K562 (cell line): Measurements from ENCODE around the gene LASP1NB.

Experiments used
- ATAC-seq: fragments of 200-7000 bp; cut with Tn5 transposase; 3 replicates; pipeline ENCODE4 v1.9.1; 2020; ENCODE audit warnings: moderate library complexity
- BruUV-seq: library from RNA; stranded (reverse); fragments of 400-500 nt; replicated peaks from 2 replicates; lab custom pipeline; 2021; lab: Mats Ljungman, UMichigan
- CTCF ChIA-PET: fragments of 300-600 bp; formaldehyde crosslinking; extraction: SDS; loops from one replicate; lab custom pipeline; 2021; ENCODE audit warnings: low intra/inter-chr PET ratio; lab: Yijun Ruan, JAX
- POLR2A ChIA-PET: fragments of 300-600, 350-650 bp; sonication (Branson Sonifier 250); formaldehyde crosslinking; extraction: SDS; loops from one replicate; lab custom pipeline; 2021; ENCODE audit warnings: antibody characterized with exemption, inconsistent platforms; lab: Yijun Ruan, JAX
- DNase-seq, 4 experiments: peaks; one replicate each; pipeline versions ENCODE4 v3.0.0 to v3.0.0-alpha.2; 2011 to 2018; ENCODE audit warnings: low spot score in 3 of 4, mixed read lengths in 3 of 4; ENCODE audit errors: extremely low read depth in 1 of 4
- FAIRE-seq: peaks from 2 replicates; lab custom pipeline; 2011; peaks lifted over from hg19 to GRCh38; lab: Jason Lieb, UNC
- H2AFZ ChIP-seq: 2 replicates; pipeline ENCODE4 v1.6.0; 2011; ENCODE audit warnings: low read depth, low read length, control low read depth, inconsistent platforms
- H3K27ac ChIP-seq: fragments of 200-600 bp; 3 replicates; pipeline ENCODE4 v1.8.0; 2011; ENCODE audit warnings: low read depth, mild to moderate bottlenecking, control low read depth, inconsistent platforms, low read length, moderate library complexity, mixed read lengths; ENCODE audit errors: extremely low read depth
- H3K27me3 ChIP-seq, 2 experiments: fragments of 300-600 bp in 1 of 2; 2 replicates in 1 of 2; 3 replicates in 1 of 2; pipeline versions ENCODE4 v1.6.0 to v1.8.0; 2011; ENCODE audit warnings: inconsistent platforms in 2 of 2, low read length in 2 of 2, mild to moderate bottlenecking in 1 of 2, mixed read lengths in 1 of 2, moderate library complexity in 1 of 2; ENCODE audit not compliant: control insufficient read depth in 2 of 2, insufficient read depth in 2 of 2
- H3K36me3 ChIP-seq: fragments of 300-600 bp; 3 replicates; pipeline ENCODE4 v1.8.0; 2011; ENCODE audit warnings: mild to moderate bottlenecking, low read length, inconsistent platforms; ENCODE audit not compliant: control insufficient read depth, insufficient read depth
- H3K4me1 ChIP-seq, 2 experiments: fragments of 200-600 bp in 1 of 2; replicated peaks in 1 of 2; 2 replicates in 1 of 2; 3 replicates in 1 of 2; pipeline versions ENCODE4 v1.5.1 to v1.8.0; 2011; ENCODE audit warnings: inconsistent platforms in 2 of 2, low read length in 2 of 2, mild to moderate bottlenecking in 1 of 2, mixed read lengths in 1 of 2, moderate library complexity in 1 of 2; ENCODE audit not compliant: control insufficient read depth in 2 of 2, insufficient read depth in 2 of 2
- H3K4me2 ChIP-seq: 2 replicates; pipeline ENCODE4 v1.6.1; 2011; ENCODE audit warnings: low read length, control low read depth, inconsistent platforms, mixed read lengths; ENCODE audit not compliant: insufficient read depth
- H3K4me3 ChIP-seq: fragments of 200-600 bp; sonication (generic), shearing (Covaris generic); 2 replicates; pipeline ENCODE4 v1.5.1; 2016; ENCODE audit warnings: control low read depth, inconsistent platforms
- H3K79me2 ChIP-seq: fragments of 200-600 bp; 3 replicates; pipeline ENCODE4 v1.8.0; 2011; ENCODE audit warnings: low read length, inconsistent platforms; ENCODE audit not compliant: control insufficient read depth, insufficient read depth
- H3K9ac ChIP-seq, 2 experiments: 2 replicates each; pipeline versions ENCODE4 v1.6.0 to v1.6.1; 2011; ENCODE audit warnings: low read depth in 2 of 2, low read length in 2 of 2, control low read depth in 1 of 2, inconsistent platforms in 1 of 2, mild to moderate bottlenecking in 1 of 2, mixed read lengths in 1 of 2; ENCODE audit not compliant: insufficient read depth in 1 of 2
- H3K9me1 ChIP-seq: one replicate; pipeline ENCODE4 v1.6.0; 2011; ENCODE audit warnings: inconsistent platforms, mild to moderate bottlenecking, low read length, moderate library complexity; ENCODE audit not compliant: control insufficient read depth, insufficient read depth
- H3K9me3 ChIP-seq: replicated peaks from 2 replicates; pipeline ENCODE4 v1.5.1; 2011; ENCODE audit warnings: low read depth, low read length, inconsistent platforms; ENCODE audit not compliant: control insufficient read depth, insufficient read depth
- H4K20me1 ChIP-seq: replicated peaks from 2 replicates; pipeline ENCODE4 v1.6.1; 2011; ENCODE audit warnings: low read length, inconsistent platforms, mixed read lengths; ENCODE audit not compliant: control insufficient read depth, insufficient read depth
- EP300 ChIP-seq: IDR thresholded peaks from 2 replicates; pipeline ENCODE4 v1.6.1; 2012; ENCODE audit warnings: low read length, improper control_type of control experiment
- HEY1 ChIP-seq: fragments of 250-450 bp; sonication (Bioruptor Pico); IDR thresholded peaks from 2 replicates; pipeline ENCODE4 v1.5.0; 2020; ENCODE audit warnings: mild to moderate bottlenecking, moderate library complexity, borderline replicate concordance
- KDM1A ChIP-seq, 2 experiments: fragments of 450-650 bp; IDR thresholded peaks; 2 replicates each; pipeline ENCODE4 v1.6.1; 2016; ENCODE audit warnings: mild to moderate bottlenecking in 2 of 2
- KLF1 ChIP-seq: fragments of 450-650 bp; IDR thresholded peaks from 2 replicates; pipeline ENCODE4 v1.6.1; 2016; ENCODE audit warnings: missing genetic modification characterization, missing compliant biosample characterization
- MYNN ChIP-seq, 2 experiments: sonication (generic); formaldehyde crosslinking in 1 of 2; IDR thresholded peaks; 2 replicates each; pipeline versions ENCODE4 v1.5.0 to v1.6.1; 2016 to 2020; ENCODE audit warnings: antibody characterized with exemption in 1 of 2, missing genetic modification reagents in 1 of 2
- NFIX ChIP-seq: fragments of 250-450 bp; sonication (Bioruptor Pico); IDR thresholded peaks from 2 replicates; pipeline ENCODE4 v1.4.0; 2020; ENCODE audit warnings: low read depth, mild to moderate bottlenecking, moderate library complexity
- NR4A1 ChIP-seq, 2 experiments: fragments of 250-450 bp in 1 of 2; fragments of 450-650 bp in 1 of 2; sonication (Bioruptor Pico) in 1 of 2; IDR thresholded peaks; 2 replicates each; pipeline versions ENCODE4 v1.4.0 to v1.6.1; 2016 to 2020; ENCODE audit warnings: mild to moderate bottlenecking in 2 of 2, missing compliant biosample characterization in 1 of 2, missing genetic modification characterization in 1 of 2, moderate library complexity in 1 of 2
- RCOR1 ChIP-seq, 2 experiments: IDR thresholded peaks; 2 replicates each; pipeline ENCODE4 v1.6.1; 2012; ENCODE audit warnings: low read depth in 2 of 2, low read length in 2 of 2, borderline replicate concordance in 1 of 2, improper control_type of control experiment in 1 of 2
- RUNX1 ChIP-seq: sonication (generic); IDR thresholded peaks from 2 replicates; pipeline ENCODE4 v1.6.1; 2016; ENCODE audit warnings: antibody characterized with exemption, low read depth
- TAF7 ChIP-seq: fragments of 450-650 bp; IDR thresholded peaks from 2 replicates; pipeline ENCODE4 v1.6.1; 2016; ENCODE audit warnings: missing genetic modification characterization, missing compliant biosample characterization
- ZNF253 ChIP-seq: fragments of 250-450 bp; sonication (Bioruptor Pico); conservative IDR thresholded peaks from 2 replicates; pipeline ENCODE4 v1.6.1; 2021; ENCODE audit warnings: mild to moderate bottlenecking
- ZNF79 ChIP-seq: fragments of 250-450 bp; sonication (Bioruptor Pico); IDR thresholded peaks from 2 replicates; pipeline ENCODE4 v1.4.0; 2020; ENCODE audit warnings: low read depth, mild to moderate bottlenecking, moderate library complexity
- WGBS: fragments of 100-300 bp; shearing (Covaris generic); methylation state at CpG from one replicate; pipeline ENCODE4 v1.1.6; 2016; ENCODE audit warnings: low coverage, mixed read lengths; ENCODE audit not compliant: insufficient coverage; ENCODE audit errors: missing lambda C conversion rate; 5-methylcytosine and 5-hydroxymethylcytosine counted together
- in situ Hi-C: fragments of 300-500 bp; cut with MboI; formaldehyde crosslinking; loops from 4 replicates; pipeline ENCODE4 v1.15.0; 2018; ENCODE audit warnings: inconsistent platforms, mixed read lengths
- intact Hi-C: fragments of 100-400 bp; cut with micrococcal nuclease; formaldehyde crosslinking; loops from 2 replicates; pipeline ENCODE4 v1.14.2; 2022
- TF ChIP-seq, protein P1 (sequence below), 3 experiments: IDR thresholded peaks in 2 of 3; conservative IDR thresholded peaks in 1 of 3; 2 replicates each; pipeline ENCODE4 v1.5.1; 2011 to 2012; ENCODE audit warnings: low read length in 3 of 3, mild to moderate bottlenecking in 3 of 3, control low read depth in 2 of 3, improper control_type of control experiment in 1 of 3, inconsistent platforms in 1 of 3, low read depth in 1 of 3, mixed read lengths in 1 of 3, moderate library complexity in 1 of 3; ENCODE audit not compliant: insufficient read depth in 2 of 3
- TF ChIP-seq, protein P2 (sequence below): fragments of 450-650 bp; IDR thresholded peaks from 2 replicates; pipeline ENCODE4 v1.6.1; 2018; ENCODE audit warnings: mild to moderate bottlenecking, low read depth; ENCODE audit not compliant: partially characterized antibody

Gene LASP1NB

DNA sequence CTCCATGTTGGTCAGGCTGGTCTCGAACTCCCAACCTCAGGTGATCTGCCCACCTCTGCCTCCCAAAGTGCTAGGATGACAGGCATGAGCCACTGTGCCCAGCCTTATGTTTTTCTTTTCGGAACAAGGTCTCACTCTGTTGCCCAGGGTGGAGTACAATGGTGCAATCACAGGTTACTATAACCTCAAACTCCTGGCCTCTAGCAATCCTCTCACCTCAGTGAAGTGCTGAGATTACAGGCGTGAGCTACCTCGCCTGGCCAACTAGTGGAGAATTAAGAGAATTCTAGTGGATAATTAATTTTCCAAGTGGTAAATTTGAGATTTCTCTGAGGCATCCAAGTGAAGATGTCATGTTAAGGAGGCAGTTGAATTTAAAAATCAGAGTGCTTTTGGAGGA, 44.7 kb downstream of the LASP1NB start:
- ATAC-seq: no peak
- no peak overlapping the region for H3K4me3 ChIP-seq
- CTCF ChIA-PET: no interaction called here
- no peaks in the 10 kb centered on the region for H4K20me1 ChIP-seq
- no peak for DNase-seq
- peaks cover 0 to 3% of the 10 kb centered on the region in 2 experiments; a peak in 1 of 5 replicates for H3K27me3 ChIP-seq
- no peak overlapping the region for H3K9ac ChIP-seq
- H3K9me1 ChIP-seq: no peaks in the 10 kb centered on the region
- intact Hi-C loops: no loop called here
- POLR2A ChIA-PET: interaction anchor here (2.2 kb wide), 1 partner anchor 11 kb away, joined by 6 read pairs; no protein-coding TSS in a partner anchor
- H3K4me2 ChIP-seq: no peak overlapping the region
- H3K4me1 ChIP-seq: no peaks in the 10 kb centered on the region; a peak in 1 of 5 replicates
- TF ChIP-seq ZNF79 (CRISPR knock-in tag) (no peak), TAF7 (tag) (no peak), KLF1 (tag) (no peak), RCOR1 (IDR thresholded peaks at IDR 0.05; ENCODE audit: borderline replicate concordance in 1 of 2, low read depth in 2 of 2, low read length in 2 of 2) (0 out of 4 replicates have a peak, but pooled peaks of 1 of the 2 experiments have one; percentile 15), NFIX (CRISPR knock-in tag) (no peak), KDM1A (IDR thresholded peaks at IDR 0.05) (peak; percentile 35 to 45; a peak in 2 of 4 replicates), MYNN (IDR thresholded peaks at IDR 0.05) (no peak), MYNN (CRISPR knock-in tag; IDR thresholded peaks at IDR 0.05) (no peak), ZNF253 (no peak), EP300 (no peak), RUNX1 (no peak), HEY1 (no peak), NR4A1 (CRISPR knock-in tag; IDR thresholded peaks at IDR 0.05) (no peak), NR4A1 (tag; IDR thresholded peaks at IDR 0.05) (no peak)
- TF ChIP-seq, protein P1, sequence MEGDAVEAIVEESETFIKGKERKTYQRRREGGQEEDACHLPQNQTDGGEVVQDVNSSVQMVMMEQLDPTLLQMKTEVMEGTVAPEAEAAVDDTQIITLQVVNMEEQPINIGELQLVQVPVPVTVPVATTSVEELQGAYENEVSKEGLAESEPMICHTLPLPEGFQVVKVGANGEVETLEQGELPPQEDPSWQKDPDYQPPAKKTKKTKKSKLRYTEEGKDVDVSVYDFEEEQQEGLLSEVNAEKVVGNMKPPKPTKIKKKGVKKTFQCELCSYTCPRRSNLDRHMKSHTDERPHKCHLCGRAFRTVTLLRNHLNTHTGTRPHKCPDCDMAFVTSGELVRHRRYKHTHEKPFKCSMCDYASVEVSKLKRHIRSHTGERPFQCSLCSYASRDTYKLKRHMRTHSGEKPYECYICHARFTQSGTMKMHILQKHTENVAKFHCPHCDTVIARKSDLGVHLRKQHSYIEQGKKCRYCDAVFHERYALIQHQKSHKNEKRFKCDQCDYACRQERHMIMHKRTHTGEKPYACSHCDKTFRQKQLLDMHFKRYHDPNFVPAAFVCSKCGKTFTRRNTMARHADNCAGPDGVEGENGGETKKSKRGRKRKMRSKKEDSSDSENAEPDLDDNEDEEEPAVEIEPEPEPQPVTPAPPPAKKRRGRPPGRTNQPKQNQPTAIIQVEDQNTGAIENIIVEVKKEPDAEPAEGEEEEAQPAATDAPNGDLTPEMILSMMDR (IDR thresholded peaks at IDR 0.05 in 2 of 3, conservative IDR thresholded peaks at IDR 0.05 in 1 of 3; ENCODE audit: insufficient read depth in 2 of 3, low read depth in 1 of 3, low read length in 3 of 3): 0 out of 6 replicates have a peak, but pooled peaks of 1 of the 3 experiments have one; percentile 17
- TF ChIP-seq, protein P2, sequence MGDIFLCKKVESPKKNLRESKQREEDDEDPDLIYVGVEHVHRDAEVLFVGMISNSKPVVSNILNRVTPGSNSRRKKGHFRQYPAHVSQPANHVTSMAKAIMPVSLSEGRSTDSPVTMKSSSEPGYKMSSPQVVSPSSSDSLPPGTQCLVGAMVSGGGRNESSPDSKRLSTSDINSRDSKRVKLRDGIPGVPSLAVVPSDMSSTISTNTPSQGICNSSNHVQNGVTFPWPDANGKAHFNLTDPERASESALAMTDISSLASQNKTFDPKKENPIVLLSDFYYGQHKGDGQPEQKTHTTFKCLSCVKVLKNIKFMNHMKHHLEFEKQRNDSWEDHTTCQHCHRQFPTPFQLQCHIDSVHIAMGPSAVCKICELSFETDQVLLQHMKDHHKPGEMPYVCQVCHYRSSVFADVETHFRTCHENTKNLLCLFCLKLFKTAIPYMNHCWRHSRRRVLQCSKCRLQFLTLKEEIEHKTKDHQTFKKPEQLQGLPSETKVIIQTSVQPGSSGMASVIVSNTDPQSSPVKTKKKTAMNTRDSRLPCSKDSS: no peak
- H3K36me3 ChIP-seq: no peaks in the 10 kb centered on the region
- no peaks in the 10 kb centered on the region for H3K9me3 ChIP-seq
- no peaks in the 10 kb centered on the region for H3K79me2 ChIP-seq
- BruUV-seq: no TSS peak
- 4% methylated on average over 4 of the region's 4 CpGs for WGBS
- H3K27ac ChIP-seq: no peak overlapping the region
- in situ Hi-C loops: no loop called here
- no peak for FAIRE-seq
- H2AFZ ChIP-seq: no peak overlapping the region
